GM18858 (cell line): ENCODE measurements around the gene PGAM5.
A peak's percentile ranks its signal among the peaks of the same experiment; 100 is the strongest.
"Not testable (repeated sequence)": the region's sequence is repeated elsewhere in the genome, so short reads cannot be mapped to it uniquely, and the experiment has no call there.

Experiments used
- ATAC-seq: cut with Tn5 transposase; IDR thresholded peaks from one replicate; pipeline ENCODE4 v1.9.1; 2021; ENCODE audit not compliant: unreplicated experiment

PGAM5 gene

DNA sequence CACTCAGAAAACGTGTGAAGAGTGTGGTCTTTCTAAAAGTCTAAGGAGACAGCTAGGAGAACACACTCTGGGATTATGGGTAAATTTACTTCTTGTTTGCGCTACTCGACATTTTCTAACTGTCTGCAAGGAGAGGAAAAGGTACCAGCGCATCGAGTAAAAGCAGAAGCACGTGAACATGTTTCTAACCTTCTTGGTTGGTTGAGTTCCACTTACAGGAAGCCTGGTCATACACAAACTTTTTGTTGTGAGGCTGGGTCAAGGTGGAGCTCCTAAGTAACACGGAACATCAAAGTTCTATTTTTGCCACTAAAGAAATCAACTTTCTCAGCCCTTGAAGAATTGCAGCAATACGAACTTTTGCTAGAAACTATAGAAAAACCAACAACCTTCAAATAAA lies 31.0 kb downstream of the PGAM5 start:
- no peak for ATAC-seq

- no peak for ATAC-seq
Measured at GRCh38 chr12:132743831-132744230, 33.2 kb downstream of the PGAM5 start.

GRCh38 chr12:132746613-132747012 lies 36.0 kb downstream of the PGAM5 start:
- ATAC-seq, result no peak

DNA sequence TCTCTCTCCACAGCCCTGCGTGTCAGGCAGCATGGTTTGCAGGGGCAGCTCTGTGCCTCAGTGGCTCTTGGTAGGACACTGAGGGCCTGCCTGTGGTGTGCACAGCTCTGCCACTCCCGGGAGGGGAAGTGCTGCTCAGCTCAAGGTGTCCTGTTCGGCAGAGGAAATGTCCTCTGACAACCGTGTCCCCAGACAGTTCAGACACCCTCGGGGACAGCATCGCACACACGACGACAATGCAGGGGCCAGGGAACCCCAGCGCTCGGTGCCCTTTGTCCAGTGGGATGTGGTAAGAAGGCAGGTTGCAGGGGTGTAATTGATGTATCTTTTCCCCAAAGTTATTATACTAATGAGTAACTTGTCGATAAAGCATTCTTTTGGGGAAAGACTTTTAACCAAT lies 36.8 kb downstream of the PGAM5 start:
- ATAC-seq, result no peak

GRCh38 chr12:132747896-132748295 lies 37.3 kb downstream of the PGAM5 start:
- ATAC-seq, result no peak

DNA sequence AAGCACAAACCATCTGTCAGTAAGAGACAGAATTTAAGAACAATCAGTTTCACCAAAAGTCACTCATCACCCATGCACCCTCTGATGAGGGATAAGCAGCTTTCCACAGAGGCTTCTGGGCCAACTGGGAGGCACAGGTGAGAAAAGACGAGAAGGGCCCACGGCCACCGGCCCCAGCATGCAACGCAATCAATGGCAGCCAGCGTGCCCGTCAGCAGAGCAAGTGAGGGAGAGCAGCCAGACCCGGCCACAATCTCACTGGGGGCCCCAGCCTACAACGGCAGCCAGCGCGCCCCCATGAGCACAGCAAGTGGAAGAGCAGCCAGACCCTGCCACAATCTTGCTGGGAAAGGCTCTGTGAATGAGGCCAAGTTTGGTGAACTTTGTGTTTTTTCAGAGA lies 37.7 kb downstream of the PGAM5 start:
- no peak for ATAC-seq

- not testable (repeated sequence) for ATAC-seq
Measured at GRCh38 chr12:132753670-132754069, 43.0 kb downstream of the PGAM5 start.

DNA sequence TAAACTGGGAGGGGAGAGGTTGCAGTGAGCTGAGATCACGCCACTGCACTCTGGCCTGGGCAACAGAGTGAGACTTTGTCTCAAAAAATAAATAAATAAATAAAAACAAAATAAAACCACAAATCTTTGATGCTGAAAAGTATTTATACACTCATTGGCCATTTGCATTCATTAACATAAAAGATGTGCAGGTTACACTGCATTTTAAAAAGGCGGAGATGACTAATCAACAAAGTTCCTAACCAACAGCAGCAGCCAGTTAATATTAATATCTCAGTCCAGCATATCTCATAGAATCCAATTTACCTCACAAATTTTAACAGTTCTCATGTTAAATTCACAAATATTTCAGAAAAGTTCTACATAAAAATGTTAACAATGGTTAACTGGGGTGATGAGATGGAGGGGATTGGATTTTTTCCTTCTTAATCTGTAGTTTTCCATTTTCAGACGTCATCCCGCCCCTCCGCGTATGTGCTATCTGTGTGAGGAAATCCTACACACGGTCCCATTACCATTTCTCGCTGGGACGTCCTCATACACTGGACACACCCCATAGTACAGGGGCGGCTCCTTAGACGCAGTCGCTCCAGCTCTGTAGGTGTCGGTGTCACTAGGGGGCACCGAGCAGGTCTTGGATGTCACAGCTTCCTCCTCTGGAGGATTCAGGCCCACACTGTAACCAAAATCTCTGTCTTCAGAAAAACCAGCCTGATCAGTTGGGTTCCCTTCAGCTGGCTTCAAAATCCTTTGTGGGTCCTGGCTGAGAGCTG lies 43.7 kb downstream of the PGAM5 start:
- no peak for ATAC-seq

- ATAC-seq, result not testable (repeated sequence)
Measured at GRCh38 chr12:132758825-132759224, 48.2 kb downstream of the PGAM5 start.

DNA sequence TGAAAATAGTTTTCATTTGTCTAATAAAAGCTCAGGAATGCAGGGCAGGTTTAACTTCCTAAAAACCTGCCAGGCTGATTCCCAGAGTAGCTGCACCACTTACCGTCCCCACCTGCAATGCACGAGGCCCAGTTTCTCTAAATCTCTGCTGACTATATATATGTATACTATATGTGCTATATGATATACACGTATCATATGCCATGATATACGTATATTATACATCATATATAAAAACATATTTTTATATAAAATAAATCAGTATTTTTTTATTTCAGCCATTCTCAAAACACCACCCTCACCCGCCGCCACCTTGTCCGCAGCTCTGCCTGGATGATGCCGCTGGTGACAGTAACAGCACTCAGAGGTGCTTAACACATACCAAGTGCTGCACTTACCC lies 48.7 kb downstream of the PGAM5 start:
- no peak for ATAC-seq

DNA sequence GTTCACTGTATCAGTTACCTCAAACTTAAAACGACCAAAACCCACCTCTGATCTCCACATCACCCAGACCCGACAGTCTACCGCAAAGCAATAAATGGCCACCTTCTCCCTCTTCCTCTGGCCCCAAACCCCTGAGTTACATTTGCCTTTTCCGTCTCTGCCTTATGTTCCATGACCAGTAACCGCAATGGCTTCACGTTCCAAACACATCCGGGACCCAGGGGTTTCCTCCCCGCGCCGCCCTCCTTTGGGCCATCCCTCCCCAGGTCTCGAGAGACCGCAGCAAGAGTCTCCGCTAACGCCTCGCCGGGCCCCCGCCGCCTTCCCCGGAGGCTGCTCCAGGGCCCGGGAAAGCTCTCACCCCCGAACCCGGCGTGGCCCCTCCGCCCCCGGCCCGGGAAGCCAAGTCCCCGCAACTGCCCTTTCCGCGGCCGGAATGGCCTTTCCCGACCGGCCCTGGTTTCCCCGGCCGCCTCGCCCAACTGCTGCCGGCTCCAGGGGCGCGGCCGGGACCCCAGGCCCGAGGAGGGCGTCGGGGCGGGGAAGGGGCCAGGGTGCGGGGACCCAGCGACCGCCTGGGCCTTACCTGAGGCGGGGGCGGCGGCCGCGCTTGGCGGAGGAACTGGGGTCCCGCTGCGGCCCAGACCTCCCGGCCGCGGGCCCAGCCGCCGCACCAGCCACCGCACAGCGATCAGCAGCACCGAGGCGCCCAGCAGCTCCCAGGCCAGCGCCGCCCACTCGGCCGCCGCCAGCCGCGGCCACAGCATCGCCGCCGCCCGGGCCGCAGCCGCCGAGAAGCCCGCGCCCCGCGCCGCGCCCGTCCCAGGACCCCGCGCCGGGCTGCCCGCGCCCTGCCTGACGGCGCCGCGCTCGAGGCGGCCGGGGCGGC lies 50.6 kb downstream of the PGAM5 start, which contains the start of gene ANKLE2:
TSS of gene ANKLE2 (minus strand) at position 801 of the 889 bp plus-strand sequence. CDS start at position 767, 34 bp downstream.
- ATAC-seq, result peak; percentile 19

GRCh38 chr12:132761921-132762583 lies 51.4 kb downstream of the PGAM5 start:
- ATAC-seq, result peak; percentile 60

GRCh38 chr12:132764231-132764630 lies 53.6 kb downstream of the PGAM5 start:
- ATAC-seq, result no peak

DNA sequence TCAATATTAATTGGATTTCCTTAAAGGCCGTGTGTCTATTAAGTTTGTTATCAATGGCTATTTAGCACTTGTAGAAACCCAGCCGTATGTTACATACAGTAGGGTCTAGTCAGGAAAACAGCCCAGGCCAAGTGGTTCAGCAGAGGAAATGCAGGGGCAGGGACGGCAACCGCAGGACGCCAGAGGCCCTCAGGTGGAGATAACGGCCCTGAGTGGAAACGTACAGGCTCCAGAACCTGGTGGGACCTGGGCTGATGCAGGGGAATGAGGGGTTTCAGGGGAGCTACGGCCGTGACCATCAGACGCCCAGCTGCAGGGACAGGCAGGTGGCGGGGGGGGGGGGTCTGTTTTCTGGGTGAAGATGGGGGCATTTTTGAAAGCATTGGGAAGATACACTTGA lies 54.7 kb downstream of the PGAM5 start:
- ATAC-seq, result no peak

GRCh38 chr12:132766380-132767085 lies 55.9 kb downstream of the PGAM5 start:
- no peak for ATAC-seq

DNA sequence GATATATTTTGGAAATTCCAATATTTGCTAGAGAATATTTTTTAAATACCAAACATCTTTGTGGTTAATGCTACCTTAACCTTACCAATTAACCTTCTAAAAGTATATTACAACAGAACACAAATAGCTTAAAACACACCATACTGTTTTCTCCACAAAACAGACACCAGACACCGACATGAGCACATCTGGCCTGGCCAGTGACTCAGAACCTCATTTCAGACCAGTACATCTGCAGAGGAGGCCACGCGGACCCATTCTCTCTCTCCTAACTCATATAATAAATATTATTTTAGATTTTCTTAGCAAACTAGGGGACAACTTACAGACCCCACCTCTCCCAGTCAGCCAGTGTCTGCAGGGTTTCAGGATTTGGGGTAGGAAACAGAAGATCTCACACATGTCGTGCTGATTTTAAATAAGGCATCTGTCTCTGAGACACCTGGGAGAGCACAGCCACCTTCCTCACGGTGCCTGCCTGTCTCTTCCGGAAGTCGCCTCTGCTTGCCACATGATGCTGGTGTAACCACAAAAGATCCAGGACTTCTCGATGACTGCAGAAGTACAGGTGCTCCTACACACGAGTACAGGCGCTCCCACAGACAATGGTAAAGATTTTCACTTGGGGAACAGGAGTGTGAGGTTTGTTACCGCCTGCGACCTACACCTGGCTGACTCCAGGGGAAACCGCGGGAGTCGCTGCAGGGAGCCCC lies 60.6 kb downstream of the PGAM5 start:
- no peak for ATAC-seq
